ENCODE measurements around the gene PRKAG2. TPM values are rescaled to one million over a fixed set of nuclear protein-coding genes. Genes with fewer than 3 reads are reported as not detected.

The PRKAG2 gene
- total and polyA plus RNA-seq, 9 donors, result 9.3 to 37.7 (median 22.6) TPM

DNA sequence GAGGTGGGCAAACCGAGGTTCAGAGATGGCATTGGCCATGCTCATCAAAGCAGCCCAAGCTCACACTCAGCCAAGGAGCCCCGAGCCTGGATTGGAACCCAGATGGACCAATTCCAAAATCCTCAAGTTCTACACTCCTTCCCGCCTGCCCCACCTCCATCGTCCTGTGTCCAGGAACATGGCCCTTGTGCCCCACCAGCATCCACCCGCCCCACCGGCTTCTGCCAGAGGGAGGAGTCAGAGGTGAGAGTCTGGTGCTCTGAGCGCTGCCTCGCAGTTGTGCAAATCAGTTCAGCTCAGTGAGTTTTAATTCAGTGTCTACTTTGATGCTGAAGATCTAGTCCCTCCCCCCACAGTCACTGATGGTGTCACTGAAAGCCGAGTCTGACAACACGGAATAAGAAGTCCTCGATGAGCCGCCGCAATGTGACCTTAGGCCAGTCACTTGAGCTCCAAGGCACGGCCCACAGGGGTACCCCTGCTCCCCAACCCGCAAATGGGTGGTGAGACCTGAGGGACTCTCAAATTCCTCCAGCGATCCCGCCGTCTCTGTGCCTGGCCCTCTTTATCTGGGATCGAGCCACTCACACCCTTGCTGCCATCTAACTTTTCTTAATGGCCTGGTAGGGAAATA lies 26.3 kb downstream of the PRKAG2 start:
- Histone ChIP-seq H3K9me3 (no peaks in the 10 kb centered on the region), H3K4me3 (no peak overlapping the region), H3K36me3 (no peaks in the 10 kb centered on the region), H3K27me3 (no peaks in the 10 kb centered on the region), H3K4me1 (ENCODE audit: insufficient read depth) (no peaks in the 10 kb centered on the region), H3K27ac (no peak overlapping the region)
- TF ChIP-seq EP300 (IDR thresholded peaks at IDR 0.05), result no peak
- TF ChIP-seq, protein P1, sequence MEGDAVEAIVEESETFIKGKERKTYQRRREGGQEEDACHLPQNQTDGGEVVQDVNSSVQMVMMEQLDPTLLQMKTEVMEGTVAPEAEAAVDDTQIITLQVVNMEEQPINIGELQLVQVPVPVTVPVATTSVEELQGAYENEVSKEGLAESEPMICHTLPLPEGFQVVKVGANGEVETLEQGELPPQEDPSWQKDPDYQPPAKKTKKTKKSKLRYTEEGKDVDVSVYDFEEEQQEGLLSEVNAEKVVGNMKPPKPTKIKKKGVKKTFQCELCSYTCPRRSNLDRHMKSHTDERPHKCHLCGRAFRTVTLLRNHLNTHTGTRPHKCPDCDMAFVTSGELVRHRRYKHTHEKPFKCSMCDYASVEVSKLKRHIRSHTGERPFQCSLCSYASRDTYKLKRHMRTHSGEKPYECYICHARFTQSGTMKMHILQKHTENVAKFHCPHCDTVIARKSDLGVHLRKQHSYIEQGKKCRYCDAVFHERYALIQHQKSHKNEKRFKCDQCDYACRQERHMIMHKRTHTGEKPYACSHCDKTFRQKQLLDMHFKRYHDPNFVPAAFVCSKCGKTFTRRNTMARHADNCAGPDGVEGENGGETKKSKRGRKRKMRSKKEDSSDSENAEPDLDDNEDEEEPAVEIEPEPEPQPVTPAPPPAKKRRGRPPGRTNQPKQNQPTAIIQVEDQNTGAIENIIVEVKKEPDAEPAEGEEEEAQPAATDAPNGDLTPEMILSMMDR (IDR thresholded peaks at IDR 0.05), result no peak
- TF ChIP-seq POLR2A (IDR thresholded peaks at IDR 0.05), result no peak
- DNase-seq, result peak in 1 of 5 donors; percentile 14
- 92 to 96% (median 93%) methylated on average over 19 of the region's 19 CpGs for WGBS, 3 donors
- intact Hi-C loops (cut with DNase I), result no loop called here

DNA sequence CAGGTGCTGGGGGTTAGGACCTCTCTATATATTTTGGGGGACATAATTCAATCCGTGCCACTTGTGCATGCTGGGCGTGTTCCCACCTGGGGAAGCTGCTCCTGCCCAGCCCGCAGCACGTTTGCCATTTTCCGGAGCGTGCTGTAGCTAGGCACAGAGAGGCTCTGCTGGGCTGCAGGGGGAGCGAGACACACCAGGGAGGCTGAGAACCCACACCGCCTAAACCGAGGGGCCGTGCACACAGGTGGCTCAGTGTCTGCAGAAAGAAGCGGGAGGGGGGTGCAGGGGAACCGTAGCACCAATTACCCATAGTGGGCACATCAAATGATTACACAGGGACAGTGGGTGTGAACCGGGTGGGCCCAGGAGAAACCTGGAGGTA lies 27.0 kb downstream of the PRKAG2 start:
- intact Hi-C loops (cut with DNase I), result no loop called here
- no peak for TF ChIP-seq POLR2A (IDR thresholded peaks at IDR 0.05)
- TF ChIP-seq, protein P1 (IDR thresholded peaks at IDR 0.05), result no peak
- TF ChIP-seq EP300 (IDR thresholded peaks at IDR 0.05), result no peak
- DNase-seq, result peak in 1 of 5 donors; percentile 16
- Histone ChIP-seq H3K4me3 (no peak overlapping the region), H3K4me1 (ENCODE audit: insufficient read depth) (no peaks in the 10 kb centered on the region), H3K27me3 (no peaks in the 10 kb centered on the region), H3K27ac (no peak overlapping the region), H3K36me3 (no peaks in the 10 kb centered on the region), H3K9me3 (no peaks in the 10 kb centered on the region)
- 94 to 95% (median 94%) methylated on average over 13 of the region's 13 CpGs for WGBS, 3 donors

DNA sequence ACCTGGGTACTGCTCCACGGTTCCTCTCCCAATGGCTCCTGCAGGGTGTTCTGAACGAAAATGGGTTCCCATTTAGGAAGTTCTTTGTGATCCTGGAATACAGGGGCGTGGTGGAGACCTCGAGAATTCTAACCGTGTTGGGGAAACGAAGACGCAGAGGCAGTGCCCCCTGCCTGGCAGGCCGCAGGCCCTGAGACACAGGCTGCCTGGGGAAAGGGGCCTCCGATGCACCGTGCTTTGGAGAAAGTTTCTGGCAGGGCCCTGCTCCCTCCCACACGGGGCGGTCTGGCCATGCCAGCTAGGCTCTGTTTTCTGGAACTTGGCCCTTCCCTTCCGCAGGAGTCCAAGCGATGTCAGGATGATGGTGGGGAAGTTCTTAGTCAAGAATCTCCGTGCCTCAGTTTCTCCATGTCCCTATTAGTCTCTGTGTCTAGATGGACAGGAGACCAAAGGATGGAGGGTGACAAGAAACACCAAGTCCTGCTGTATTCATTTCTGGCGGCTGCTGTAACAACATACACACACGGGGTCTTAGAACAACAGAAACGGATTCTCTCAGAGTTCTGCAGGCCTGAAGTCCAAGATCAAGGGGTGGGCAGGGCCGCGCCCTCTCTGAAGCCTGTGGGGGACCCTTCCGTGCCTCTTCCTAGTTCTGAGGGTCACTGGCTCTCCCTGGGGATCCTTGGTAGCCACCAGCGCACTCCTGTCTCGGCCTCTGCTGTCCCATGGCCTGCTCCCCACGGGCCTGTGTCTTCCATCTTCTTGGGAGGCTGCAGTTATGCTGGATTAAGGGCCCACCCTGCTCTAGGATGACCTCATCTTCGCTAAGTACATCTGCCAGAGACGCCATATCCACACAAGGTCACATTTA lies 27.7 kb downstream of the PRKAG2 start:
- TF ChIP-seq POLR2A (IDR thresholded peaks at IDR 0.05) (no peak), EP300 (IDR thresholded peaks at IDR 0.05) (no peak)
- TF ChIP-seq, protein P1 (IDR thresholded peaks at IDR 0.05), result no peak
- H3K9me3 ChIP-seq, result no peaks in the 10 kb centered on the region
- no peak overlapping the region for H3K27ac ChIP-seq
- H3K4me1 ChIP-seq (ENCODE audit: insufficient read depth), result no peaks in the 10 kb centered on the region
- no peaks in the 10 kb centered on the region for H3K27me3 ChIP-seq
- peak in 1 of 5 donors; percentile 15 for DNase-seq
- WGBS, 3 donors, result 86 to 88% (median 86%) methylated on average over 23 to 26 of the region's 26 CpGs
- H3K4me3 ChIP-seq, result no peak overlapping the region
- no peaks in the 10 kb centered on the region for H3K36me3 ChIP-seq
- intact Hi-C loops (cut with DNase I), result no loop called here

DNA sequence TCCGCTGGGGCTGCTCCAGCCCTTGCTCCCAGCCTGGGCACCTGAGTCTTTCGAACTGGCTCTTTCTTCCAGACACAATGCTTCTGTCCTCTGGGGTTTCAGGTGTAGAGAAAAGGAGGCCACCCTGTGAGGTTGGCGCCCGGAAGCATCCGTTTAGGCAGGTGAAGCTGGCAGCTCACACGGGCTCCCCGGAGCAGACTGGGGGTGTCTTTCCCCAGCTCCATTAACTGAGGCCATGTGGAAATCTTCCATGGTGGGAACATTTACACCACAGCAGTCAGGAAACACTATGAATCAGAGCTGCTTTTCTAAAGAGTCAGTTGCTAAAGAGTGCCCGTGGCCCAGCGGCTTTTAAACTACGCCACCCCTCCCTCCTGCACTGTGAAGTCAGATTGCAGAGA lies 29.2 kb downstream of the PRKAG2 start:
- 94 to 96% (median 95%) methylated on average over 10 of the region's 10 CpGs for WGBS, 3 donors

More for the DNA sequence above, 29.2 kb downstream of the PRKAG2 start:
- no peaks in the 10 kb centered on the region for H3K36me3 ChIP-seq
- intact Hi-C loops (cut with DNase I), result no loop called here
- H3K4me1 ChIP-seq (ENCODE audit: insufficient read depth), result no peaks in the 10 kb centered on the region
- H3K27ac ChIP-seq, result no peak overlapping the region
- no peaks in the 10 kb centered on the region for H3K9me3 ChIP-seq
- H3K27me3 ChIP-seq, result no peaks in the 10 kb centered on the region
- no peak for DNase-seq
- TF ChIP-seq EP300 (IDR thresholded peaks at IDR 0.05) (no peak), POLR2A (IDR thresholded peaks at IDR 0.05) (no peak)
- TF ChIP-seq, protein P1 (IDR thresholded peaks at IDR 0.05), result no peak
- H3K4me3 ChIP-seq, result no peak overlapping the region
